Fibroblast of peridontal ligament (primary cell): ENCODE measurements around the gene CD79A.
A peak's percentile ranks its signal among the peaks of the same experiment; 100 is the strongest.
"Not testable (repeated sequence)": the region's sequence is repeated elsewhere in the genome, so short reads cannot be mapped to it uniquely, and the experiment has no call there.

Experiments used
- DNase-seq: peaks from one replicate; pipeline ENCODE4 v3.0.0-alpha.2; 2010; ENCODE audit errors: extremely low read depth

CD79A gene

DNA sequence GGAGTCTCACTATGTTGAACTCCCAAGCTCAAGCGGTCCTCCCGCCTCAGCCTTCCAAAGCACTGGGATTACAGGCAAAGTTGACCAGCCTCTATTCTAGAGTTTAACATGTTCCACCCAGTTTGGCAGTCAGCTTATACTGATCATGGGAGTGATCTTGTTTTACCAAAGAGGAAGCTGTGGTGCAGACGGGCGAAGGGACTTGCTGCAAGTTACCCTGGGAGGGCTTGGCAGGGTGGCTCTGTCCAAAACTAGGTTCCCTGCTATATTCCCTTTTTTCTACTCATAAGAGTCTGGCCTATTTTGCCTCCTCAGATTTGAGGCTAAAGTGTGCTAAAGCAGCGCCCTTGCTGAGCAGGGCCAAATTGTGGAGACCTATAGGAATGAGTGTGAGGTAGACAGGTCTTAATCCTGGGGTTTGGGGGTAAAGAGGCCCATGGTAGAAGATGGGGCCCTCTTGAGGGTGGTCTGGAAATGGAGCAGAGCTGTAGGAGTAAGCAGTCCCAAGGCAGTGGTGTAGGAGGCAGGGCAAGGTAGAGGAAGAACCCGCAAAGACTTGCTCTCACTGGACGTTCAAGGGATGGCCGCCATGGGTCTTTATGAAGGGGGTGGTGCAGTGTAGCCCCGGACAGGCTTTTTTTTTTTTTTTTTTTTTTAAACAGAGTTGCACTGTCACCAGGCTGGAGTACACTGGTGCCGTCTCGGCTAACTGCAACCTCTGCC is 13.7 kb upstream of the CD79A start:
- no peak for DNase-seq

DNA sequence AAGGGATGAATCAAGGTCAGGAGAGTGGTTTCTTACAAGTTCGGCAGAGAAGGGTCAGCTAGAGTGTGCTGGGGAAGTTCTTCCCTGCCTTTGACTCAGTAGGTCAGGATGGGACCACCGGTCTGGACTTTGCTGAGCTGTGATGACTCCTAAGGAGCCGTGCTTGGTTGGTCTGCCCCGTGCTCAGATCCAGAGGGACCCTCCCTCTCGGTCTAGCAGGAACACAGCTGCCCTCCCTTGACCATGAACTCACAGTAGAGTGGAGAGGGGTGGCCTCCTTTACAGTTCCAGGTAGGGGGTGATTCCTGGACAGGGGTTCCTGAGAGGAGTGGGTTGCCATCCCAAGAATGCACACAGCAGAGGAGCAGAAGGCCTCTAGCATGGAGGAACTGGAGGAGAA is 12.7 kb upstream of the CD79A start:
- no peak for DNase-seq

DNA sequence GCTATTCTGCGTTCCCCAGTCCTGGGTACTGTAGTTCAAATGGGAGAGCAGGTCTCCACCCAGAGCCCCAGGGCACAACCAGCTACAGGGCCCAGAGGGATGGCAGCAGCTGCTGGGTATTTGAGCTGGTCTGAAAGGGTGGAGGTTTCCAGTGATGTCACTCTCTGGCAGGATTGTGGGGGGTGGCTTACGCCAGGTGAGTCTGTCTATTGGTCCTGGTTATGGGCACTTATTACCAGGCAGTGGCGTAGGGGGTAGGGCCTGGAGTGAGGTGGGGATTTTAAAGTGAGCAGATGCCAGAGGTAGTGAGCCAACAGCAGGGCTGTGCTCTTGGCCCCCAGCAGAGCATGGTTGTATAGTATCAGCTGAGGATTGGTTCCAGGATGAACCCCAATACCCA is 10.8 kb upstream of the CD79A start:
- no peak for DNase-seq

DNA sequence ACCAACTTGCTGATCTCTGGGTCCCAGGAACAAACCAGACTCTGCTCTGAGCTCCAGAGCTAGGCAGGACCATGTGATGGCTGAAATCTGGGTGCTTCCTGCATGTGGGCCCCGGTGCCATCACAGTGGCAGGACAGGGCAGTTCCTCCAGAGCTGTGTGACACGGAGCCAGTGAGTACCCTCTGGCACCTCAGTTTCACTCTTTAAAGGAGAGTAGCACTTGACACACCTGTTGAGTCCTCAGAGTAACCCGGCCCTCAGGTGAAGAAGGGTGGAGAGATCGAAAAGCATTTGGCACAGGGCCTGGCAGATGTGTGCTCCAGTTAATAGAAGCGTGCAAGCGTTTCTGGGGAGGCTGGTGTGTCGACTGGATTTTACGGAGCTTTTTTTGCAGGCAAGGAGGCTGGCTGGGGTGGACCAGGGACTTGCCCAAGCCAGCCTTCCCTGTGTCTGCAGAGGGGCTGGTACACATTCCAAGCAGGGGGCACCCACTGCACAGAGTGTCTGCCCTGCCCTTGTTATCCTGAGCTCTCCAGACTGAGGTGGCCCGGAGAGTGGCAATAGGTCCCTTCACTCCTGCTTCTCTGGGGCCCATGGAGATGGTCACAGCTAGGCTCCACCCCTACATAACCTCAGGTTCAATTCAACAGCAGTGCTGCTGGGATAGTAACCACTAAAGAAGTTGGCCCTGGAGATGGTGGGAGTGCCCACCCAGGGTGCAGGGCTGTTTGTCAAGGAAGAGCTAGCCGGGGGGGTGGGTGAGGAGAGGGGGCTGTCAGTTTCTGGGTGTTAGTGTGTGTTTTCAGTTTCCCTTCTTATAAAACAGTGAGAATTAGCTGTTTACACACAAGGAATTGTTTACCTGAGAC is 8.7 kb upstream of the CD79A start:
- no peak for DNase-seq

DNA sequence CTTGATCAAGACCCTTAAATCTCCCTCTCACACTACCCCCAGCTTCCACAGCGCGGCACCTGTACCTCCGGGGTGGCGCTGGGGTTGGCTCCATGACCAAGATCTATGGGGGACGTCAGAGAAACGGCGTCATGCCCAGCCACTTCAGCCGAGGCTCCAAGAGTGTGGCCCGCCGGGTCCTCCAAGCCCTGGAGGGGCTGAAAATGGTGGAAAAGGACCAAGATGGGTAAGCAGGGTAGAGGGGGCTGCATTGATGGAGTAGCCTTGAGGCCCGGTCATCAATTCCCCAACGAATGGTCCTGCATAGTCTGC is 8.1 kb upstream of the CD79A start:
- DNase-seq = no peak

DNA sequence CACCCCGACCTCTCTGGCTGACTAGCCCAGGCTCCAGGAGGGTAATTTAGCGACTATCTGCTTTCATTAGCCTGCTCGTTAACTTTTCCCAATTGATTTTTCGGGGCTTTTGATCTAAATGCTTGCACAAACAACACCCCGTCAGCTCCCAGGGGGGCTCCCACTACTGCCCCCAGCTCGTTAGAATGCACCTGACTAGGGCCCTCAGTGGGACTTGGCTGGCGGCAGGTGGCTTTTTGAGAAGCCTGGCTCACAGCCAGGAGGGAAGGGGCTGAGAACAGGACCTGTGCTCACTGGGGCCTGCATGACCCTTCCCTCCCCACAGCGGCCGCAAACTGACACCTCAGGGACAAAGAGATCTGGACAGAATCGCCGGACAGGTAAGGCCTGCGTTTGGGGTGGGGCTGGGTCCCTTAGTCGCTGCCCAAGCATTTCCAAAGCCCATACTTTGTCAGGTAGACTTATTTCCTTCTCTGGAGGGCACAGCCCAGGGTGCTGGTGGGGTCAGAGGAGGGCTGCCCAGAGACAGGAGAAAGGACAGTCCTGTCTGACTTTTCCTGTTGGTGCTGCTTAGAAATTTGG is 7.6 kb upstream of the CD79A start:
- DNase-seq = no peak

DNA sequence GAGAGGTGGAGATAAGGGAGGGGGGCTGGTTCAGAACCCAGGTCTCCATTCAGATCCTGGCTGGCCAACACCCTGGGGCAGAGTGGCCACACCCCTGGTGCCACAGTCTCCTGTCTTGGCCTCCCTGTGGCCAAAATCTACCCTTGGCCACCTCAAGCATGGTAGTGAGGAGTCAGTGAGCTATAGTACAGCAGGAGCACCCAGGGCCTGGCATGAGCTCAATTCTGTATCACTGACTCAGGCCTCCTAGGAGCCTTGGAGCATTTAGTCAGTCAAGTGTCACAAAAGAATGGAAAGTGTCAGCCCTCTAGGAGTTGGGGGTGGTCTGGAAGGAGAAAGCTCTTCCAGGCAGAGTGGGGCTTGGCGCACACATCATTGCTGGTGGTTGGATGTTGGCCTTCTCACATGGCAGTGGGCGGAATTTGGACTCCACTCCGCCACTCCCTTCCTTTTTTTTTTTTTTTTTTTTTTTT is 6.6 kb upstream of the CD79A start:
- DNase-seq = peak; percentile 47

DNA sequence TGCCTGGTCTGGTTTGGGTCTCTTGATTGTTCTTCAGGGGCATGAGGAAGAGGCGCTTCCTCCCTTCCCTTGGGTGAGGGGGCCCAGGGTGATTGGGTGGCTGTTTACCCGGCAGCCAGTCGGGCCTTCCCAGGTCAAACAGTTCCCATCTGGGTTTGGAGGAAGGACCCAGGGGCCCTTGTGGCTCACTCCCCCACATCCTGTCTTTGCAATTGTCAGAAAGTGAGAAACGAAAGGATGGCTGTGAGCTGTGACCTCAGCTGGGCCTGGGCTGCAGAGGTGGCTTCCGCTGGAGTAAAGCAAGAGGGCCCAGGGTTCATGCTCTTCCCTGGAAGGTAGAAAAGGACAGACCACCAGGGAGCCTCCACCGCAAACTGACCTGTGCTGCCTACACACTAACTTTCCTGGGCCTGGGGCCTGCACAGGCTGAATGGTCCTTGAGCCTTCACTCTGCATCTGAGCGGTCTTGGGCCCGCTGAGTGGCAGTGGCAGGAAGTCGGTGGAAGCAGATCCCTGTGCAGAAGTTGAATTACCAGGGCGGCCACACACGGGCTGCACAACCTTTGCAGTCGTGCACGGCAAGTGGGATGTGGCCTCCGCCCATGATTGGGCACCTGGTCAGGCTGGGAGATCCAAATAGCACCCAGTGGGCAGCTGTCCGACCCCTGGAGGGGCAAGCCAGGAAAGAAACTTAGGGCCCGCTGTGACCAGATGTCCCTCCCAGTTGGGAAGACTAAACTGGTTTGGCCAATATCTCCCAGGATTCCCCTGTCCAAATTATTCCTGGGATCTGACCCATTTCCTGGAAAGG is 5.3 kb upstream of the CD79A start:
- DNase-seq = no peak

DNA sequence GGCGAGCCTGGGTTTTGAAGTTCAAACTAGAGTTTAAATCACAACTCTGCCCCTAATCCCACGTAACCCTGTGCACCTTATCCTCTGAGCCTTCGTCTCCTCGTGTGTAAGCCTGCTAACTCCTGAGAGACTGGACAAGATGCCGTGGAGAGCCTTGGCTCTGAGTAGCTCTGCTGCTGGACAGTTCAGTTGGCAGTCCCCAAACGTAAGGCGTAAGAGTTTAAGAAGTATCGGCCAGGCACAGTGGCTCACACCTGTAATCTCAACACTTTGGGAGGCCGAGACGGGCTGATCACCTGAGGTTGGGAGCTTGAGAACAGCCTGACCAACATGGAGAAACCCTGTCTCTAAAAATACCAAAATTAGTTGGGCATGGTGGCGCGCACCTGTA is 4.7 kb upstream of the CD79A start:
- DNase-seq = peak; percentile 25

DNA sequence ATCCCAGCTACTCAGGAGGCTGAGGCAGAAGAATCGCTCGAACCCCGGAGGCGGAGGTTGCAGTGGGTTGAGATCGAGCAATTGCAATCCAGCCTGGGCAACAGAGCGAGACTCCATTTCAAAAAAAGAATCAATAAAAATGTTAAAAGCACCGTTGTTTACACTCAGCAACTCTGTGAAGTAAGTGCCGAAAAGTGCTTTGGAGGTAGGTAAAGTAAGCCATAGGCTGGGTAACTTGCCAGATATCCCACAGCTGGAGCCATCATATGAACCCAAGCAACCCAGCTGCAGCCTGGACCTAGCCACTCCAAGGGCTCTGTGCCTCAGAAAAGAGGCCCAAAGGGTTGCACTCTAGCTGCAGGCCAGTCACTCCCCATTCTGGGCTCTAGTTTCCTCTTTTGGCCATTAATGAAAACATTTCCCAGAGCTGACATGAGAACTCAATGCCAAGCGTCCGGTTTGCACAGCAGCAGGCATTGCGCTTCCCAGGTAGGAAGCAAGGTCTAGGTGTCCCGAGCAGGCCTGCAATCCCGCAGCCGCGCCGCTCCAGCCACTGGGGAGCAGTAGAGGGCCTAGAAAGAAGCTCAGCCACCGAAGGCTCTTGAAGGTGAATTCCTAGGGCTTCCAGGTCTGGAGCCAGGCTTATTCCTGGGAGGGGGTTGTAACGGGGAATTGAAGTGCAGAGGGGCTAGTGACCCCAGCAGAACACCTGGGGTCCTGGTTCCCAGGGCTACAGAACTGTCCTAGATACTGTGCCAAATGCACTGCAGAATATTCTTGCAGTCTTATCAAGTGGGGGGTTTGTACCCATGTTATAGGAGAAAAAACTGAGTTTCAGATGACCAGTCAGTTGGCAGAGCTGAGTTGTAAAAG is 4.1 kb upstream of the CD79A start:
- peak; percentile 44 for DNase-seq

DNA sequence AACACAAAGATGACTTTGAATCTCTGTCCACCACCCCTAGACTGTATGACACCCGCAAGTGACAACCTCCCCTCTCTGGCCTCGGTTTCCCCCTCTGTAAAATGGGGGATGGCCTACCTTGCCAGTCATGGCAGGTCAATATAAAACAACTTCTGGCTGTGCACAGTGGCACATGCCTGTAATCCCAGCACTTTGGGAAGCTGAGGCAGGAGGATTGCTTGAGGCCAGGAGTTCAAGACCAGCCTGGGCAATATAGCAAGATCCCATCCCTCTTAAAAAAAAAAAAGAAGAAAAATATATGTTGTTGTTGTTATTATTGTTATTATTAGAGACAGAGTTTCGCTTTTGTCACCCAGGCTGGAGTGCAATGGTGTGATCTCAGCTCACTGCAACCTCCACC is 1.1 kb upstream of the CD79A start:
- DNase-seq = not testable (repeated sequence)

DNA sequence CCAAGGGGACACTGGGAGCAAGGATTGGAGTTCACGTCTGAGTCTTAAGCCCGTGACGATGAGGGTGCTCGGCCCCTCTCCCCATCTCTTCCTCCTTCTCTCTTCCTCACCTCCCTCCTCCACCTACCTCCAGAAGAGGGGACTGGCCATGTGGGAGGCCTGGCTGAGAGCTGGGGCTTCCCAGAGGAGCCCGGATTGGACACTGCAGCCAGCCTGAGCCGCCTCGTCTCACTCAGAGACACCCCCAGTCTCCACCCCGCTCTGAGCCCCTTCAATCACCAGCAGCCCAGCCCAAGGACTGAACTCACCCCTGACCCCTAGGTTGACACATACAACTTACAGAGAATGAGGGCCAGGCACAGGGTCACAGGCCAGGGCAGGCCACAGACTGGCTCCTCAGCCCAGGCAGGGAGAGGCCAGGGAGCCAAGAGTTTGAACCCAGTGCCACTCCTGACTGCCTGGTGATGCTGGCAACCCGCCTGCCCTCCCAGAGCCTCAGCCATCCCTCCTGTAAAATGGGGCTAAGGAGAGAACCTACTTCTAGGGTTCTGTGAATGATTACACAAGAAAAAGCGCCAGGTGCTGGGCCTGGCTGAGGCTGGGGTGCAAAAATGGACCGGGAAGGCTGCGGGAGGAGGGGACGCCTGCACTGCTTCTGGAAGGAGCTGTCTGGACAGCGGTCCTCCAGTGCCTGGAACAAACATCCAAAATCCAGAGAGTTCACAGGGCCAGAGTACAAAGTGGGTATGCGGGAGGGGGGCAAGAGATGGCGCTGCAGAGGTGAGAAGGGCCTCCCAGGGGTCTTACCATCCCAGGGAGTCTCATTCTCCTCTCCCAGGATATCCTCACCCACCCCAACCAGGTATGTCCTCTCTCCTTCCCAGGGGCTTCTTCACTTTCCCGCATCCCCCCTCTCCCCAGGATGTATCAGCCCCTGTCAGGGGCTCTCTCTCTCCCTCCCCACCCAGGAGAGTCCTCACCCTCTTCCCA is 1.1 kb downstream of the CD79A start:
- DNase-seq = no peak

DNA sequence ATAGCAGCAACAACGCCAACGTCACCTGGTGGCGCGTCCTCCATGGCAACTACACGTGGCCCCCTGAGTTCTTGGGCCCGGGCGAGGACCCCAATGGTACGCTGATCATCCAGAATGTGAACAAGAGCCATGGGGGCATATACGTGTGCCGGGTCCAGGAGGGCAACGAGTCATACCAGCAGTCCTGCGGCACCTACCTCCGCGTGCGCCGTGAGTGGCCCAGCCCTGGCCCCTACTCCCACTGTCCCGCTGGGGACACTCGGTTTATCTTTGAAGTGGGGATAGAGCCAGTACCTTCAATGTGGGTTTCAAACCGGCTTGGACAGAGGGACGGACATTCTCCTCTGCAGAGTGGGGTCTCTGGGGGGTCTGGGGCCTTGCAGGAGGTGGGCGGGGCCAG is 2.0 kb downstream of the CD79A start:
- no peak for DNase-seq

DNA sequence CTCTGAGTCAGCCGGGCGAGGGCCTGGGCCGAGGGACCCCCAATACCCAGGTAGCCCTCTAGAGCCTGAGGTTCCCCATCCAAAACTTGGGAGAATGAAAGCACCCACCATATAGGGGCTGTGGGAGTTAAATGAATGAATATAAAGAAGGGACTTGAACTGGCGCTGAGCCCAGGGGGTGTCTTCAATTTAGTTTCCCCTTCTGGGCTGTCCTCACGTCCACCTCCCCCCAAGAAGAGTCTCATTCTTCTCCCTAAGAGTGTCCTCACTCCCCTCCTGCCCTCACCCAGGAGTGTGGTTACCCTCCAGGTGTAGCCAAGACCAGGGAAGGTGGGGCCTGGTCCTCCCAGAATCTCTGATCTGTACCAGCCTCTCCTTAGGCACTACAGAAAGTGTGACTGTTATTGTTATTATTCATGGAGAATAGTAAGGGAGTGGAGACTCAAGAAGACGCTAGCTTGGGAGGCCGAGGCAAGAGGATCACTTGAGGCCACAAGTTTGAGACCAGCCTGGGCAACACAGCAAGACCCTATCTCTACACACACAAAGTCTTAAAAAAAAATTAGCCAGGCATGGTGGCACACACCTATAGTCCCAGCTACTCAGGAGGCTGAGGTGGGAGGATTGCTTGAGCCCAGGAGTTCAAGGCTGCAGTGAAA is 2.7 kb downstream of the CD79A start:
- DNase-seq = no peak

DNA sequence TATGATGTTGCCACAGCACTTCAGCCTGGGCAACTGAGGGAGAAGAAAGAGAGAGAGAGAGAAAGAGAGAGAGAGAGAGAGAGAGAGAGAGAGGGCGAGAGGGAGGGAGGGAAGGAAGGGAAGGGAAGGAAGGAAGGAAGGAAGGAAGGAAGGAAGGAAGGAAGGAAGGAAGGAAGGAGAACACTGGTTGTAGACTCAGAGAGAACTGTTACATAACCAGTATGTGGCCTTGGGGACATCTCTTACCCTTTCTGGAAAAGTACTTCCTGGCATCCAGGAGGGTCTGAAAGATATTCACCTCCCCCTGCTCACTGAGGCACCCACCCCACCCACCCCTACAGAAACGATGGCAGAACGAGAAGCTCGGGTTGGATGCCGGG is 3.2 kb downstream of the CD79A start:
- no peak for DNase-seq

DNA sequence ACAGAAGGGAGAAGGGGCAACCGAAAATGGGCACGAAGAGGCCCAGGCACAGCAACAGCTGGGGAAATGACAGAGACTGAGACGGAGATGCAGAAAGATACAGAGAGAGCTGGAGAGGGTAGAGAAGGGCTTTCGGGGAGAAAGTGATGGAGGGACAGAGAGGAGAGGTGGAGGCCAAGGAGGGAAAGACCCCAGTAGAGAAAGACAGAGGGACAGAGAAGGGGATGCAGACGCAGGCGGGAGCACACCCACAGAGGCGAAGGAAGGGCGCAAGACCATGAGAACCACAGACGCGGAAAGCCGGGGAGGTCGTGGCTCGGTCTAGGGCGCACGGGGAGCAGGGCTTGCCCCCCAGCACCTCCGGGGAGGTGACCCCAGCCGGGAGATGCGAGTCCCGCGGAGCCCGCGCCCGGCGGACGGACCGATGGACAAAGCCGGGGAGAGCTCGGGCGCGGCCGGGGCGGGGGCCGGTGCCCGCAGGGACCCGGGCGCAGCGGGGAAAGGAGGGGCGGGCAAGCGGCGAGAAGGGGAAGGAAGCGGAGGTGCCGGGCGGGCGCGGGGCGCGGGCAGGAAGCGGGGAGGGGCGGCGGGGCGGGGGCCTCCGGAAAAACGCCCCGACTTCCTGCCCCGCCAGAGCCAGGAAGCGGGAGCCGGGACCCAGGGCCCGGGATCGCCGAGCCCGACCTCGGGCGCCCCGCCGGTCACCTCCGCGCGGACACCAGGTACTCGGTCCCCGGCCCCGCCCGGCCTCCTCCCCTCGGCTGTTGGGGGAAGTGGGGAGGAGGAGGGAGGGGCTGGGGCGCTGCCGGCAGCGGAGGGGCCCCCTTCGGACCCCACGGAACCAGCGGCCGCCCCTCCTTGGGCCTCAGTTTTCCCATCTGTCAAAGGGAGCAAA is 5.7 kb downstream of the CD79A start, which contains the start of gene ARHGEF1:
TSS of gene ARHGEF1 (plus strand) at position 617 of the 895 bp plus-strand sequence. CDS start 4,899 bp downstream, outside the sequence.
- no peak for DNase-seq

DNA sequence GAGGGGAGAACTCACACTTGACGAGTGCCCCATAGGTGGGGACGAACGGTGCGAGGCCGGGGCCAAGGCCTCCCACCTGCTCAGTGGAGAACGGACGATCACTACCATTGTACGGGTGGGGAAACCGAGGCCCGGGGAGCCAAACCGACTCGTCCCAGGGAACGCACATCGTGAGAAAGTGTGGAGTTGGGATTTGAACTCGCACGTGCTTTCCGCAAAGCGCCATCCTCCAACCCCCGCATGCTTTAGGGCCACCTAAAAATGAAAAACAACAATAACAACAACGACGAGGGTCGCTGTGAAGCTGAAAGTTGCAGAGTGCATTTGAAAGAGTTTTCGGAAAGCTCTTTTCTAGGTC is 6.4 kb downstream of the CD79A start:
- DNase-seq = no peak
